ENCODE results near the gene LRCH2. TPM values are rescaled to one million over a fixed set of nuclear protein-coding genes. Genes with fewer than 3 reads are reported as not detected.

The LRCH2 gene
- total and polyA plus RNA-seq, 2 of the 4 experiments (the other 2 are of a cell fraction): 2.6 to 4.3 TPM

DNA sequence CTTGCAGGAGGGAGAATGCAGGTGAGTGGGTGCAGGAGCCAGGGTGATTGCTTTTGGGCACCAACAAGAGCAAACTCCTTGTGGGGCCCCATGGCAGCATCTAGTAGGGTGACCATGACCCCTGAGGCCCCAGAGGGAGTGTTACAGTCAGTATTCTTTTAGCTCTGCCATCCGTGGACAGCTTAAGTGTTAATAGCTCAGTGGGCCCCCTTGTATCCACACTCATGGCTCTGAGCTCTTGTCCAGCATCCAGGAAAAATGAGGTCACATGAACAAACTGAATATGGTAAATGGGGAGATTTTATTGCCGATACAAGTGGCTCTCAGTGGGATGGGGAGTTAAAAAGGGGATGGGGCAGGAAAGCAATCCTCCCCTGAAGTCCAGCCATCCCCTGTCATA lies 27.3 kb upstream of the LRCH2 start:
- peak overlapping the region; percentile 24 for H2AFZ ChIP-seq (replicated peaks; ENCODE audit: low read length, poor library complexity)
- no peak for DNase-seq
- H2AK5ac ChIP-seq (ENCODE audit: low read depth, low read length): no peak overlapping the region
- no peak overlapping the region for H3K4me2 ChIP-seq (ENCODE audit: low read depth, low read length)
- no peak overlapping the region; the same call in 1 of the 2 replicates for H3K18ac ChIP-seq (ENCODE audit: low read depth, low read length)
- BruUV-seq (replicated peaks): no TSS peak
- no peaks in the 10 kb centered on the region for H3K36me3 ChIP-seq (ENCODE audit: control insufficient read depth, insufficient read depth, low read length)
- H3K4me1 ChIP-seq (ENCODE audit: control insufficient read depth, insufficient read depth, low read length): peaks cover 8% of the 10 kb centered on the region; the same call in 1 of the 2 replicates
- in situ Hi-C loops (cut with MboI; ENCODE audit: low sequenced_read_pairs) (no loop called here), intact Hi-C loops (cut with micrococcal nuclease) (no loop called here), dilution Hi-C loops (cut with HindIII; ENCODE audit: low sequenced_read_pairs, unreplicated experiment) (no loop called here)
- H3K56ac ChIP-seq (ENCODE audit: extremely low read depth, insufficient read depth, low read length): no peak overlapping the region
- TF ChIP-seq CEBPB (IDR thresholded peaks at IDR 0.05; ENCODE audit: low read depth, low read length) (no peak), MAFK (IDR thresholded peaks at IDR 0.05; ENCODE audit: low read depth, low read length) (no peak), RCOR1 (IDR thresholded peaks at IDR 0.05; ENCODE audit: insufficient replicate concordance, low read length) (no peak), MXI1 (IDR thresholded peaks at IDR 0.05; ENCODE audit: borderline replicate concordance, low read depth, low read length) (no peak), FOS (IDR thresholded peaks at IDR 0.05; ENCODE audit: low read depth, low read length) (no peak), NFE2L2 (IDR thresholded peaks at IDR 0.05; ENCODE audit: low read depth, low read length) (no peak), POLR2A (IDR thresholded peaks at IDR 0.05; ENCODE audit: low read depth, low read length) (no peak), RFX5 (IDR thresholded peaks at IDR 0.05; ENCODE audit: low read depth, low read length) (no peak), CHD1 (IDR thresholded peaks at IDR 0.05; ENCODE audit: low read depth, low read length) (no peak), RAD21 (IDR thresholded peaks at IDR 0.05; ENCODE audit: low read length) (no peak), BHLHE40 (IDR thresholded peaks at IDR 0.05; ENCODE audit: low read depth, low read length) (no peak), SMC3 (IDR thresholded peaks at IDR 0.05; ENCODE audit: low read depth, low read length) (no peak), MAZ (IDR thresholded peaks at IDR 0.05; ENCODE audit: borderline replicate concordance, low read depth, low read length) (no peak)
- TF ChIP-seq, protein P1, sequence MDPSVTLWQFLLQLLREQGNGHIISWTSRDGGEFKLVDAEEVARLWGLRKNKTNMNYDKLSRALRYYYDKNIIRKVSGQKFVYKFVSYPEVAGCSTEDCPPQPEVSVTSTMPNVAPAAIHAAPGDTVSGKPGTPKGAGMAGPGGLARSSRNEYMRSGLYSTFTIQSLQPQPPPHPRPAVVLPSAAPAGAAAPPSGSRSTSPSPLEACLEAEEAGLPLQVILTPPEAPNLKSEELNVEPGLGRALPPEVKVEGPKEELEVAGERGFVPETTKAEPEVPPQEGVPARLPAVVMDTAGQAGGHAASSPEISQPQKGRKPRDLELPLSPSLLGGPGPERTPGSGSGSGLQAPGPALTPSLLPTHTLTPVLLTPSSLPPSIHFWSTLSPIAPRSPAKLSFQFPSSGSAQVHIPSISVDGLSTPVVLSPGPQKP (IDR thresholded peaks at IDR 0.05; ENCODE audit: borderline replicate concordance, low read depth, low read length): no peak
- TF ChIP-seq, protein P2, sequence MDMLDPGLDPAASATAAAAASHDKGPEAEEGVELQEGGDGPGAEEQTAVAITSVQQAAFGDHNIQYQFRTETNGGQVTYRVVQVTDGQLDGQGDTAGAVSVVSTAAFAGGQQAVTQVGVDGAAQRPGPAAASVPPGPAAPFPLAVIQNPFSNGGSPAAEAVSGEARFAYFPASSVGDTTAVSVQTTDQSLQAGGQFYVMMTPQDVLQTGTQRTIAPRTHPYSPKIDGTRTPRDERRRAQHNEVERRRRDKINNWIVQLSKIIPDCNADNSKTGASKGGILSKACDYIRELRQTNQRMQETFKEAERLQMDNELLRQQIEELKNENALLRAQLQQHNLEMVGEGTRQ (IDR thresholded peaks at IDR 0.05; ENCODE audit: low read depth, low read length): no peak
- TF ChIP-seq, protein P3, sequence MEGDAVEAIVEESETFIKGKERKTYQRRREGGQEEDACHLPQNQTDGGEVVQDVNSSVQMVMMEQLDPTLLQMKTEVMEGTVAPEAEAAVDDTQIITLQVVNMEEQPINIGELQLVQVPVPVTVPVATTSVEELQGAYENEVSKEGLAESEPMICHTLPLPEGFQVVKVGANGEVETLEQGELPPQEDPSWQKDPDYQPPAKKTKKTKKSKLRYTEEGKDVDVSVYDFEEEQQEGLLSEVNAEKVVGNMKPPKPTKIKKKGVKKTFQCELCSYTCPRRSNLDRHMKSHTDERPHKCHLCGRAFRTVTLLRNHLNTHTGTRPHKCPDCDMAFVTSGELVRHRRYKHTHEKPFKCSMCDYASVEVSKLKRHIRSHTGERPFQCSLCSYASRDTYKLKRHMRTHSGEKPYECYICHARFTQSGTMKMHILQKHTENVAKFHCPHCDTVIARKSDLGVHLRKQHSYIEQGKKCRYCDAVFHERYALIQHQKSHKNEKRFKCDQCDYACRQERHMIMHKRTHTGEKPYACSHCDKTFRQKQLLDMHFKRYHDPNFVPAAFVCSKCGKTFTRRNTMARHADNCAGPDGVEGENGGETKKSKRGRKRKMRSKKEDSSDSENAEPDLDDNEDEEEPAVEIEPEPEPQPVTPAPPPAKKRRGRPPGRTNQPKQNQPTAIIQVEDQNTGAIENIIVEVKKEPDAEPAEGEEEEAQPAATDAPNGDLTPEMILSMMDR (conservative IDR thresholded peaks at IDR 0.05; ENCODE audit: low read depth, low read length): no peak
- H2BK15ac ChIP-seq (ENCODE audit: low read depth, low read length): no peak overlapping the region
- no CpG with 5 or more reads among the region's 2 CpGs for WGBS, 2 experiments (ENCODE audit: extremely low coverage in 2 of 2, insufficient read length in 1 of 2)
- H4K20me1 ChIP-seq (ENCODE audit: insufficient read depth, low read length): no peaks in the 10 kb centered on the region
- no peak overlapping the region for H3K23ac ChIP-seq (ENCODE audit: low read depth, low read length)
- POLR2A ChIA-PET (ENCODE audit: unreplicated experiment): no interaction called here
- H3K4ac ChIP-seq (ENCODE audit: low read depth, low read length): no peak overlapping the region
- H3K9me3 ChIP-seq (ENCODE audit: control insufficient read depth, insufficient read depth, low read length): no peaks in the 10 kb centered on the region
- no peak overlapping the region for H3K9ac ChIP-seq (ENCODE audit: low read depth, low read length)
- H2BK120ac ChIP-seq (ENCODE audit: low read depth, low read length): no peak overlapping the region
- no peak overlapping the region for H4K8ac ChIP-seq (ENCODE audit: low read depth in 2 of 2, low read length in 2 of 2)
- H2BK20ac ChIP-seq (ENCODE audit: low read depth, low read length): no peak overlapping the region
- H3K4me3 ChIP-seq (ENCODE audit: insufficient read depth, low read depth, low read length): no peak overlapping the region
- no peak for ATAC-seq (ENCODE audit: low read depth)
- no peak overlapping the region for H2AK9ac ChIP-seq (replicated peaks; ENCODE audit: low read depth, low read length, poor library complexity)
- no peaks in the 10 kb centered on the region; the same call in 1 of the 2 replicates for H3K9me1 ChIP-seq (ENCODE audit: insufficient read depth, low read length)
- H3K27ac ChIP-seq (ENCODE audit: insufficient read depth, low read length): no peak overlapping the region
- peak overlapping the region; percentile 42 for H4K91ac ChIP-seq (ENCODE audit: insufficient read depth, low read depth, low read length)
- H3K14ac ChIP-seq (replicated peaks; ENCODE audit: low read depth, low read length): no peak overlapping the region
- H3K79me1 ChIP-seq (ENCODE audit: low read depth in 1 of 2, low read length in 2 of 2): no peaks in the 10 kb centered on the region
- no peak overlapping the region for H2BK5ac ChIP-seq (ENCODE audit: low read depth, low read length, poor library complexity, severe bottlenecking)
- H3K27me3 ChIP-seq (ENCODE audit: control insufficient read depth, insufficient read depth, low read length): peaks cover 6% of the 10 kb centered on the region
- CTCF ChIA-PET: interaction anchor here (0.6 kb wide), 1 partner anchor 9 kb away, joined by 3 read pairs; no protein-coding TSS in a partner anchor
- no peak overlapping the region for H4K5ac ChIP-seq (ENCODE audit: low read depth, low read length)
